ENCODE data around the gene TMEM51. TPM values are rescaled to one million over a fixed set of nuclear protein-coding genes. Genes with fewer than 3 reads are reported as not detected.

Gene TMEM51
- total and polyA plus RNA-seq, 9 of the 15 experiments (the other 6 are each of a cell fraction or from before 2014, with no cell fraction given), result 0.06 to 1.4 (median 0.58) TPM

DNA sequence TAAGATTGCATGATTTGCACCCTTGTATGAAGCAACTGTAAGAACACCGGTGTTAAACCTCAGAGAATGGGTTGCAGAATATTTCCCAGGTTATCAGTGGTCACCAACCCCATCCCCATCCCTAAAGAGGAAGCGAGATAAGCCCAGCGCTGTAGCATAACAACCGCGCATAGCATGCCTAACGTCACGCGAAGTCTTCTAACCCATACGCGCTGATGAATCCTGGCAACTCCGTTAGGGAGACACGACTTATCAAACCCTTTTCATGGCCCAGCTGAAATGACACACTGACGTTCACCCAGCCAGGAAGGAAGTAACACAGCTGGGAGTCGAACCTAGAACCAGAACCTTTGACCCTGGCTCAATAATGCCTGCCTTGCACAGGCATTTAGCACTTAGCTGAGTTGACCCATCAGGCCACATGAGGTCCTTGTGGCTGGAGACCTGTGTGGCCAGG lies 24.2 kb downstream of the TMEM51 start (continued):
- TF ChIP-seq, protein P1, sequence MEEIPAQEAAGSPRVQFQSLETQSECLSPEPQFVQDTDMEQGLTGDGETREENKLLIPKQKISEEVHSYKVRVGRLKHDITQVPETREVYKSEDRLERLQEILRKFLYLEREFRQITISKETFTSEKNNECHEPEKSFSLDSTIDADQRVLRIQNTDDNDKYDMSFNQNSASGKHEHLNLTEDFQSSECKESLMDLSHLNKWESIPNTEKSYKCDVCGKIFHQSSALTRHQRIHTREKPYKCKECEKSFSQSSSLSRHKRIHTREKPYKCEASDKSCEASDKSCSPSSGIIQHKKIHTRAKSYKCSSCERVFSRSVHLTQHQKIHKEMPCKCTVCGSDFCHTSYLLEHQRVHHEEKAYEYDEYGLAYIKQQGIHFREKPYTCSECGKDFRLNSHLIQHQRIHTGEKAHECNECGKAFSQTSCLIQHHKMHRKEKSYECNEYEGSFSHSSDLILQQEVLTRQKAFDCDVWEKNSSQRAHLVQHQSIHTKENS (CRISPR knock-in tag; IDR thresholded peaks at IDR 0.05), result no peak
- no peak for TF ChIP-seq ERF (CRISPR knock-in tag; IDR thresholded peaks at IDR 0.05)
- TF ChIP-seq CEBPB (tag; IDR thresholded peaks at IDR 0.05), result no peak
- no peak for TF ChIP-seq CBX8 (IDR thresholded peaks at IDR 0.05; ENCODE audit: borderline replicate concordance, extremely low read depth, low read depth, low read length, poor library complexity, severe bottlenecking)
- TF ChIP-seq DDX20 (tag; IDR thresholded peaks at IDR 0.05; ENCODE audit: low read depth), result no peak
- TF ChIP-seq SAFB2 (IDR thresholded peaks at IDR 0.05; ENCODE audit: borderline replicate concordance, low read depth, low read length, severe bottlenecking), result no peak
- TF ChIP-seq, protein P2, sequence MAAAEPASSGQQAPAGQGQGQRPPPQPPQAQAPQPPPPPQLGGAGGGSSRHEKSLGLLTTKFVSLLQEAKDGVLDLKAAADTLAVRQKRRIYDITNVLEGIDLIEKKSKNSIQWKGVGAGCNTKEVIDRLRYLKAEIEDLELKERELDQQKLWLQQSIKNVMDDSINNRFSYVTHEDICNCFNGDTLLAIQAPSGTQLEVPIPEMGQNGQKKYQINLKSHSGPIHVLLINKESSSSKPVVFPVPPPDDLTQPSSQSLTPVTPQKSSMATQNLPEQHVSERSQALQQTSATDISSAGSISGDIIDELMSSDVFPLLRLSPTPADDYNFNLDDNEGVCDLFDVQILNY (CRISPR knock-in tag; IDR thresholded peaks at IDR 0.05), result no peak
- TF ChIP-seq, protein P3, sequence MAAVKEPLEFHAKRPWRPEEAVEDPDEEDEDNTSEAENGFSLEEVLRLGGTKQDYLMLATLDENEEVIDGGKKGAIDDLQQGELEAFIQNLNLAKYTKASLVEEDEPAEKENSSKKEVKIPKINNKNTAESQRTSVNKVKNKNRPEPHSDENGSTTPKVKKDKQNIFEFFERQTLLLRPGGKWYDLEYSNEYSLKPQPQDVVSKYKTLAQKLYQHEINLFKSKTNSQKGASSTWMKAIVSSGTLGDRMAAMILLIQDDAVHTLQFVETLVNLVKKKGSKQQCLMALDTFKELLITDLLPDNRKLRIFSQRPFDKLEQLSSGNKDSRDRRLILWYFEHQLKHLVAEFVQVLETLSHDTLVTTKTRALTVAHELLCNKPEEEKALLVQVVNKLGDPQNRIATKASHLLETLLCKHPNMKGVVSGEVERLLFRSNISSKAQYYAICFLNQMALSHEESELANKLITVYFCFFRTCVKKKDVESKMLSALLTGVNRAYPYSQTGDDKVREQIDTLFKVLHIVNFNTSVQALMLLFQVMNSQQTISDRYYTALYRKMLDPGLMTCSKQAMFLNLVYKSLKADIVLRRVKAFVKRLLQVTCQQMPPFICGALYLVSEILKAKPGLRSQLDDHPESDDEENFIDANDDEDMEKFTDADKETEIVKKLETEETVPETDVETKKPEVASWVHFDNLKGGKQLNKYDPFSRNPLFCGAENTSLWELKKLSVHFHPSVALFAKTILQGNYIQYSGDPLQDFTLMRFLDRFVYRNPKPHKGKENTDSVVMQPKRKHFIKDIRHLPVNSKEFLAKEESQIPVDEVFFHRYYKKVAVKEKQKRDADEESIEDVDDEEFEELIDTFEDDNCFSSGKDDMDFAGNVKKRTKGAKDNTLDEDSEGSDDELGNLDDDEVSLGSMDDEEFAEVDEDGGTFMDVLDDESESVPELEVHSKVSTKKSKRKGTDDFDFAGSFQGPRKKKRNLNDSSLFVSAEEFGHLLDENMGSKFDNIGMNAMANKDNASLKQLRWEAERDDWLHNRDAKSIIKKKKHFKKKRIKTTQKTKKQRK (IDR thresholded peaks at IDR 0.05; ENCODE audit: borderline replicate concordance, low read depth, low read length), result no peak
- no peak for TF ChIP-seq ZNF551 (CRISPR knock-in tag; IDR thresholded peaks at IDR 0.05)
- peak; percentile 49; the same call in 1 of the 2 replicates for TF ChIP-seq ZEB2 (IDR thresholded peaks at IDR 0.05)
- TF ChIP-seq SREBF2 (CRISPR knock-in tag; IDR thresholded peaks at IDR 0.05), result no peak
- peak in 1 of 2 experiments; percentile 12; a peak in 1 of 4 replicates for TF ChIP-seq RAD21 (CRISPR knock-in tag; conservative IDR thresholded peaks at IDR 0.05 in 1 of 2, IDR thresholded peaks at IDR 0.05 in 1 of 2)
- no peak for TF ChIP-seq SMARCC2 (IDR thresholded peaks at IDR 0.05; ENCODE audit: low read depth)
- TF ChIP-seq PHB2 (IDR thresholded peaks at IDR 0.05; ENCODE audit: low read depth), result no peak
- TF ChIP-seq ZKSCAN8 (CRISPR knock-in tag; IDR thresholded peaks at IDR 0.05), result peak; percentile 53; the same call in 1 of the 2 replicates
- no peak for TF ChIP-seq RBM14 (IDR thresholded peaks at IDR 0.05; ENCODE audit: borderline replicate concordance, insufficient read depth, low read depth, low read length)
- TF ChIP-seq ARID2 (IDR thresholded peaks at IDR 0.05), result no peak
- TF ChIP-seq NUFIP1 (IDR thresholded peaks at IDR 0.05; ENCODE audit: partially characterized antibody), result no peak
- TF ChIP-seq RBM25 (IDR thresholded peaks at IDR 0.05; ENCODE audit: low read depth, low read length, severe bottlenecking), result no peak
- no peak for TF ChIP-seq TBL1XR1 (IDR thresholded peaks at IDR 0.05; ENCODE audit: low read length in 2 of 2)
- TF ChIP-seq, protein P4, sequence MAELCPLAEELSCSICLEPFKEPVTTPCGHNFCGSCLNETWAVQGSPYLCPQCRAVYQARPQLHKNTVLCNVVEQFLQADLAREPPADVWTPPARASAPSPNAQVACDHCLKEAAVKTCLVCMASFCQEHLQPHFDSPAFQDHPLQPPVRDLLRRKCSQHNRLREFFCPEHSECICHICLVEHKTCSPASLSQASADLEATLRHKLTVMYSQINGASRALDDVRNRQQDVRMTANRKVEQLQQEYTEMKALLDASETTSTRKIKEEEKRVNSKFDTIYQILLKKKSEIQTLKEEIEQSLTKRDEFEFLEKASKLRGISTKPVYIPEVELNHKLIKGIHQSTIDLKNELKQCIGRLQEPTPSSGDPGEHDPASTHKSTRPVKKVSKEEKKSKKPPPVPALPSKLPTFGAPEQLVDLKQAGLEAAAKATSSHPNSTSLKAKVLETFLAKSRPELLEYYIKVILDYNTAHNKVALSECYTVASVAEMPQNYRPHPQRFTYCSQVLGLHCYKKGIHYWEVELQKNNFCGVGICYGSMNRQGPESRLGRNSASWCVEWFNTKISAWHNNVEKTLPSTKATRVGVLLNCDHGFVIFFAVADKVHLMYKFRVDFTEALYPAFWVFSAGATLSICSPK (IDR thresholded peaks at IDR 0.05; ENCODE audit: borderline replicate concordance), result no peak
- TF ChIP-seq ARID1B (IDR thresholded peaks at IDR 0.05), result peak; percentile 70
